Fibroblast of lung (primary cell): ENCODE results near the gene DGKE.

ENCODE experiments used
- EZH2 ChIP-seq: IDR thresholded peaks from 2 replicates; pipeline ENCODE4 v1.5.1; 2012; ENCODE audit warnings: low read length, control low read depth, mild to moderate bottlenecking; ENCODE audit errors: missing control alignments
- TF ChIP-seq, protein P1 (sequence below), 2 donors: IDR thresholded peaks in 1 of 2; conservative IDR thresholded peaks in 1 of 2; 1 replicate in 1 of 2; 2 replicates in 1 of 2; pipeline ENCODE4 v1.5.1; 2011 to 2012; ENCODE audit warnings: low read length in 2 of 2, control low read depth in 1 of 2, inconsistent platforms in 1 of 2, low read depth in 1 of 2, mild to moderate bottlenecking in 1 of 2

- TF ChIP-seq, protein P1, sequence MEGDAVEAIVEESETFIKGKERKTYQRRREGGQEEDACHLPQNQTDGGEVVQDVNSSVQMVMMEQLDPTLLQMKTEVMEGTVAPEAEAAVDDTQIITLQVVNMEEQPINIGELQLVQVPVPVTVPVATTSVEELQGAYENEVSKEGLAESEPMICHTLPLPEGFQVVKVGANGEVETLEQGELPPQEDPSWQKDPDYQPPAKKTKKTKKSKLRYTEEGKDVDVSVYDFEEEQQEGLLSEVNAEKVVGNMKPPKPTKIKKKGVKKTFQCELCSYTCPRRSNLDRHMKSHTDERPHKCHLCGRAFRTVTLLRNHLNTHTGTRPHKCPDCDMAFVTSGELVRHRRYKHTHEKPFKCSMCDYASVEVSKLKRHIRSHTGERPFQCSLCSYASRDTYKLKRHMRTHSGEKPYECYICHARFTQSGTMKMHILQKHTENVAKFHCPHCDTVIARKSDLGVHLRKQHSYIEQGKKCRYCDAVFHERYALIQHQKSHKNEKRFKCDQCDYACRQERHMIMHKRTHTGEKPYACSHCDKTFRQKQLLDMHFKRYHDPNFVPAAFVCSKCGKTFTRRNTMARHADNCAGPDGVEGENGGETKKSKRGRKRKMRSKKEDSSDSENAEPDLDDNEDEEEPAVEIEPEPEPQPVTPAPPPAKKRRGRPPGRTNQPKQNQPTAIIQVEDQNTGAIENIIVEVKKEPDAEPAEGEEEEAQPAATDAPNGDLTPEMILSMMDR (conservative IDR thresholded peaks at IDR 0.05 in 1 of 2, IDR thresholded peaks at IDR 0.05 in 1 of 2; ENCODE audit: low read depth in 1 of 2, low read length in 2 of 2), result no peak
- TF ChIP-seq EZH2, result no peak
Observed at GRCh38 chr17:56806949-56807348, 27.0 kb upstream of the DGKE start.
